ENCODE results near the gene IQCN. TPM values are rescaled to one million over a fixed set of nuclear protein-coding genes. Genes with fewer than 3 reads are reported as not detected.

The IQCN gene
- total RNA-seq, 1 donor from 2014 or later, result 1.3 TPM

- no peak overlapping the region for H3K4me3 ChIP-seq (ENCODE audit: low read depth, low read length)
- DNase-seq (ENCODE audit: low read depth), result no peak
- no peak for TF ChIP-seq CTCF (conservative IDR thresholded peaks at IDR 0.05; ENCODE audit: low read depth, low read length)
Observed at GRCh38 chr19:18298601-18299000, 24.3 kb upstream of the IQCN start.

- no peak for DNase-seq (ENCODE audit: low read depth)
Observed at GRCh38 chr19:18297308-18297707, 23.1 kb upstream of the IQCN start.

GRCh38 chr19:18295034-18295451, 20.8 kb upstream of the IQCN start:
- TF ChIP-seq CTCF (conservative IDR thresholded peaks at IDR 0.05; ENCODE audit: low read depth, low read length), result no peak
- no peak for DNase-seq (ENCODE audit: low read depth)

More at GRCh38 chr19:18297308-18297707, 23.1 kb upstream of the IQCN start:
- no peak for TF ChIP-seq CTCF (conservative IDR thresholded peaks at IDR 0.05; ENCODE audit: low read depth, low read length)
- H3K4me3 ChIP-seq (ENCODE audit: low read depth, low read length), result no peak overlapping the region

GRCh38 chr19:18294467-18294864, 20.2 kb upstream of the IQCN start:
- TF ChIP-seq CTCF (conservative IDR thresholded peaks at IDR 0.05; ENCODE audit: low read depth, low read length), result no peak
- no peak for DNase-seq (ENCODE audit: low read depth)
- no peak overlapping the region for H3K4me3 ChIP-seq (ENCODE audit: low read depth, low read length)

More at GRCh38 chr19:18295034-18295451, 20.8 kb upstream of the IQCN start:
- H3K4me3 ChIP-seq (ENCODE audit: low read depth, low read length), result no peak overlapping the region

GRCh38 chr19:18293642-18294466, 19.6 kb upstream of the IQCN start:
- H3K4me3 ChIP-seq (ENCODE audit: low read depth, low read length), result peak overlapping the region; percentile 63
- no peak for TF ChIP-seq CTCF (conservative IDR thresholded peaks at IDR 0.05; ENCODE audit: low read depth, low read length)
- DNase-seq (ENCODE audit: low read depth), result no peak

- DNase-seq (ENCODE audit: low read depth), result no peak
Observed at GRCh38 chr19:18292810-18293641, 18.8 kb upstream of the IQCN start.

More at GRCh38 chr19:18292810-18293641, 18.8 kb upstream of the IQCN start:
- no peak for TF ChIP-seq CTCF (conservative IDR thresholded peaks at IDR 0.05; ENCODE audit: low read depth, low read length)
- H3K4me3 ChIP-seq (ENCODE audit: low read depth, low read length), result peak overlapping the region; percentile 63
